MM.1S (cell line): Measurements from ENCODE around the gene ZNF326.

ENCODE experiments used
- CTCF ChIP-seq: fragments of 300-600 bp; sonication (generic); IDR thresholded peaks from 2 replicates; pipeline ENCODE4 v1.5.1; 2016; ENCODE audit warnings: antibody characterized with exemption, low read length, mixed read lengths
- EZH2phosphoT487 ChIP-seq: fragments of 300-600 bp; sonication (generic); IDR thresholded peaks from 2 replicates; pipeline ENCODE4 v1.6.1; 2018; ENCODE audit warnings: antibody characterized with exemption, low read length

- TF ChIP-seq CTCF (no peak), EZH2phosphoT487 (no peak)
Measured at GRCh38 chr1:90074566-90074965, 79.7 kb downstream of the ZNF326 start.
